HepG2 (cell line): ENCODE results near the gene SERP1. TPM values are rescaled to one million over a fixed set of nuclear protein-coding genes. Genes with fewer than 3 reads are reported as not detected.

ENCODE experiments used
- CBFB ChIP-seq: sonication (generic); formaldehyde crosslinking; IDR thresholded peaks from 2 replicates; pipeline ENCODE4 v1.4.0; 2020; ENCODE audit warnings: missing genetic modification reagents
- CSRNP2 ChIP-seq: sonication (generic); formaldehyde crosslinking; conservative IDR thresholded peaks from 2 replicates; pipeline ENCODE4 v1.8.0; 2022; ENCODE audit warnings: low read depth, missing genetic modification reagents
- ETV6 ChIP-seq: sonication (generic); formaldehyde crosslinking; conservative IDR thresholded peaks from 2 replicates; pipeline ENCODE4 v1.4.0; 2020; ENCODE audit warnings: missing genetic modification reagents
- GATAD1 ChIP-seq: IDR thresholded peaks from 2 replicates; pipeline ENCODE4 v1.6.1; 2016; ENCODE audit warnings: missing genetic modification reagents, missing compliant biosample characterization
- HDAC2 ChIP-seq: sonication (generic); formaldehyde crosslinking; IDR thresholded peaks from 2 replicates; pipeline ENCODE4 v1.4.0; 2020; ENCODE audit warnings: missing genetic modification reagents
- PBX2 ChIP-seq: IDR thresholded peaks from 2 replicates; pipeline ENCODE4 v1.6.1; 2016; ENCODE audit warnings: control low read depth
- POLR2A ChIP-seq, 2 experiments: IDR thresholded peaks; 2 replicates each; pipeline ENCODE4 v1.6.1; 2011; ENCODE audit warnings: low read depth in 2 of 2, low read length in 2 of 2, mild to moderate bottlenecking in 1 of 2, moderate library complexity in 1 of 2; ENCODE audit not compliant: insufficient read depth in 1 of 2
- RELA ChIP-seq: sonication (generic); formaldehyde crosslinking; IDR thresholded peaks from 2 replicates; pipeline ENCODE4 v1.4.0; 2020; ENCODE audit warnings: missing genetic modification reagents
- ZNF260 ChIP-seq: sonication (generic); formaldehyde crosslinking; IDR thresholded peaks from 2 replicates; pipeline ENCODE4 v1.4.0; 2020; ENCODE audit warnings: missing genetic modification reagents, low read depth, mild to moderate bottlenecking, borderline replicate concordance
- ZNF337 ChIP-seq: sonication (generic); formaldehyde crosslinking; IDR thresholded peaks from 2 replicates; pipeline ENCODE4 v1.5.1; 2020; ENCODE audit warnings: missing genetic modification reagents, low read depth, mild to moderate bottlenecking, borderline replicate concordance
- ZNF570 ChIP-seq: sonication (generic); formaldehyde crosslinking; IDR thresholded peaks from 2 replicates; pipeline ENCODE4 v1.4.0; 2020; ENCODE audit warnings: mild to moderate bottlenecking, missing genetic modification reagents, borderline replicate concordance
- ZNF775 ChIP-seq: sonication (generic); formaldehyde crosslinking; IDR thresholded peaks from 2 replicates; pipeline ENCODE4 v1.4.0; 2020; ENCODE audit warnings: missing genetic modification reagents, mild to moderate bottlenecking, moderate library complexity, borderline replicate concordance
- polyA plus RNA-seq, 8 experiments: library from polyadenylated mRNA; depleted of rRNA in 3 of 8; stranded (reverse) in 7 of 8; unstranded in 1 of 8; fragments of >200 nt; fragmentation: Illumina TruSeq in 4 of 8; extraction: Trizol in 4 of 8; gene quantifications; 2 replicates each; pipeline versions ENCODE4 v1.2.1 to v1.2.3, GENCODE V29; 2011 to 2016; ENCODE audit warnings: low read depth in 4 of 8, missing spikeins in 1 of 8, mixed read lengths in 1 of 8; ENCODE audit not compliant: insufficient read depth in 1 of 8
- total RNA-seq, 5 experiments: library from RNA; depleted of rRNA; stranded (reverse); fragments of >200 nt; fragmentation: Illumina TruSeq; extraction: Trizol; gene quantifications; 2 replicates each; pipeline ENCODE4 v1.2.3, GENCODE V29; 2016; ENCODE audit warnings: low read depth in 1 of 5
- TF ChIP-seq, protein P1 (sequence below): sonication (generic); formaldehyde crosslinking; IDR thresholded peaks from 2 replicates; pipeline ENCODE4 v1.4.0; 2020; ENCODE audit warnings: missing genetic modification reagents
- TF ChIP-seq, protein P2 (sequence below): sonication (generic); formaldehyde crosslinking; IDR thresholded peaks from 2 replicates; pipeline ENCODE4 v1.4.0; 2020; ENCODE audit warnings: missing genetic modification reagents
- TF ChIP-seq, protein P3 (sequence below): sonication (generic); formaldehyde crosslinking; IDR thresholded peaks from 2 replicates; pipeline ENCODE4 v1.5.0; 2020; ENCODE audit warnings: mild to moderate bottlenecking, missing genetic modification reagents
- TF ChIP-seq, protein P4 (sequence below), 2 experiments: sonication (generic) in 1 of 2; formaldehyde crosslinking in 1 of 2; IDR thresholded peaks; 2 replicates each; pipeline versions ENCODE4 v1.4.0 to v1.6.1; 2016 to 2020; ENCODE audit warnings: borderline replicate concordance in 1 of 2, low read depth in 1 of 2, mild to moderate bottlenecking in 1 of 2, missing genetic modification reagents in 1 of 2

The SERP1 gene
- total and polyA plus RNA-seq, 2 of the 13 experiments (the other 11 are each of a cell fraction or from before 2014, with no cell fraction given), result 61.2 to 95.0 TPM

DNA sequence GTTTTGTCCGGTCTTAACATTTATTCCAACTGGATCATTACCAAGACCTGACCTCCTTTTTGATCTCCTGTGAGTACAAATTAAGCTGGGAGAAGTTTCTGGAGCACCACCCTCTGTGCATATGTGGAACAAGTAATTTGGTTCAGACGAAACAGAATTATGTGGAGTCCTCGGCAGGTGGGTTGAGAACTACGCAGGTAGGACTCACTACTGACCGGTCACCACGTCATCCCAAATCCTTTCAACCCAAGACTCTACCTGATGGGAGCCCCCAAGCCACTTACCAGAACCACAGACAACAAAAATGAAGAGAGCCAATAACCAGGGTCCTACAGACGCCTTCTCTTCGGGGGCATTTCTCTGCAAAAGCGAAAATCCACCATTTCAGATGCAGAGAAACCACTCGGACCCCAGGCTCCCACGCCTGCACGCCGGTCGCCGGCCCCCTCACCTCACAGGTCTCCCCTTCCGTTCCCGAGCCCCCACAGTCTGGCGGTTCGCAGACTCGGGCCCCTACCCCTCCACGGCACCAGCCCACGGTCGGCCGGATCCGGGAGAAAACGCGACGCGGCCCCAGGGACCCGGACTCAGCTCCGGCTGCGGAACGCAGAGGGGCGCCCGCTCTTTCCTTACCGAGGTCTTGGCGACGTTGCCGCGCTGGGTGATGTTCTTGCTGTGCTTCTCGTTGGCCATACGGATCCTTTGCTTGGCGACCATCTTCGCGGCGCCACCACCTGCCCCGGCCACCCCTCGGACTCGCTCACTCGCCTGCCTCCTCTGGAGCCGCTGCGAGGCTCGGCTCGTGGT, 674 bp downstream of the SERP1 start (continued):
- TF ChIP-seq, protein P1, sequence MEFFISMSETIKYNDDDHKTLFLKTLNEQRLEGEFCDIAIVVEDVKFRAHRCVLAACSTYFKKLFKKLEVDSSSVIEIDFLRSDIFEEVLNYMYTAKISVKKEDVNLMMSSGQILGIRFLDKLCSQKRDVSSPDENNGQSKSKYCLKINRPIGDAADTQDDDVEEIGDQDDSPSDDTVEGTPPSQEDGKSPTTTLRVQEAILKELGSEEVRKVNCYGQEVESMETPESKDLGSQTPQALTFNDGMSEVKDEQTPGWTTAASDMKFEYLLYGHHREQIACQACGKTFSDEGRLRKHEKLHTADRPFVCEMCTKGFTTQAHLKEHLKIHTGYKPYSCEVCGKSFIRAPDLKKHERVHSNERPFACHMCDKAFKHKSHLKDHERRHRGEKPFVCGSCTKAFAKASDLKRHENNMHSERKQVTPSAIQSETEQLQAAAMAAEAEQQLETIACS (CRISPR knock-in tag), result 0 out of 2 replicates have a peak, but pooled peaks have one; percentile 18
- TF ChIP-seq ZNF570 (CRISPR knock-in tag) (no peak), ZNF337 (CRISPR knock-in tag) (no peak), GATAD1 (CRISPR knock-in tag) (no peak), RELA (CRISPR knock-in tag) (no peak), CSRNP2 (CRISPR knock-in tag) (no peak), HDAC2 (CRISPR knock-in tag) (no peak), CBFB (no peak), POLR2A (IDR thresholded peaks at IDR 0.05; ENCODE audit: insufficient read depth in 1 of 2, low read depth in 2 of 2, low read length in 2 of 2) (no peak), ETV6 (CRISPR knock-in tag) (no peak), ZNF775 (CRISPR knock-in tag) (no peak), ZNF260 (CRISPR knock-in tag) (no peak), PBX2 (CRISPR knock-in tag) (no peak)
- TF ChIP-seq, protein P2, sequence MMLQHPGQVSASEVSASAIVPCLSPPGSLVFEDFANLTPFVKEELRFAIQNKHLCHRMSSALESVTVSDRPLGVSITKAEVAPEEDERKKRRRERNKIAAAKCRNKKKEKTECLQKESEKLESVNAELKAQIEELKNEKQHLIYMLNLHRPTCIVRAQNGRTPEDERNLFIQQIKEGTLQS (CRISPR knock-in tag), result no peak
- TF ChIP-seq, protein P3, sequence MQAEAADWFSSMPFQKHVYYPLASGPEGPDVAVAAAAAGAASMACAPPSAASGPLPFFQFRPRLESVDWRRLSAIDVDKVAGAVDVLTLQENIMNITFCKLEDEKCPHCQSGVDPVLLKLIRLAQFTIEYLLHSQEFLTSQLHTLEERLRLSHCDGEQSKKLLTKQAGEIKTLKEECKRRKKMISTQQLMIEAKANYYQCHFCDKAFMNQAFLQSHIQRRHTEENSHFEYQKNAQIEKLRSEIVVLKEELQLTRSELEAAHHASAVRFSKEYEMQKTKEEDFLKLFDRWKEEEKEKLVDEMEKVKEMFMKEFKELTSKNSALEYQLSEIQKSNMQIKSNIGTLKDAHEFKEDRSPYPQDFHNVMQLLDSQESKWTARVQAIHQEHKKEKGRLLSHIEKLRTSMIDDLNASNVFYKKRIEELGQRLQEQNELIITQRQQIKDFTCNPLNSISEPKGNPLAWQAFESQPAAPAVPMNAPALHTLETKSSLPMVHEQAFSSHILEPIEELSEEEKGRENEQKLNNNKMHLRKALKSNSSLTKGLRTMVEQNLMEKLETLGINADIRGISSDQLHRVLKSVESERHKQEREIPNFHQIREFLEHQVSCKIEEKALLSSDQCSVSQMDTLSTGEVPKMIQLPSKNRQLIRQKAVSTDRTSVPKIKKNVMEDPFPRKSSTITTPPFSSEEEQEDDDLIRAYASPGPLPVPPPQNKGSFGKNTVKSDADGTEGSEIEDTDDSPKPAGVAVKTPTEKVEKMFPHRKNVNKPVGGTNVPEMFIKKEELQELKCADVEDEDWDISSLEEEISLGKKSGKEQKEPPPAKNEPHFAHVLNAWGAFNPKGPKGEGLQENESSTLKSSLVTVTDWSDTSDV (CRISPR knock-in tag), result no peak
- TF ChIP-seq, protein P4, sequence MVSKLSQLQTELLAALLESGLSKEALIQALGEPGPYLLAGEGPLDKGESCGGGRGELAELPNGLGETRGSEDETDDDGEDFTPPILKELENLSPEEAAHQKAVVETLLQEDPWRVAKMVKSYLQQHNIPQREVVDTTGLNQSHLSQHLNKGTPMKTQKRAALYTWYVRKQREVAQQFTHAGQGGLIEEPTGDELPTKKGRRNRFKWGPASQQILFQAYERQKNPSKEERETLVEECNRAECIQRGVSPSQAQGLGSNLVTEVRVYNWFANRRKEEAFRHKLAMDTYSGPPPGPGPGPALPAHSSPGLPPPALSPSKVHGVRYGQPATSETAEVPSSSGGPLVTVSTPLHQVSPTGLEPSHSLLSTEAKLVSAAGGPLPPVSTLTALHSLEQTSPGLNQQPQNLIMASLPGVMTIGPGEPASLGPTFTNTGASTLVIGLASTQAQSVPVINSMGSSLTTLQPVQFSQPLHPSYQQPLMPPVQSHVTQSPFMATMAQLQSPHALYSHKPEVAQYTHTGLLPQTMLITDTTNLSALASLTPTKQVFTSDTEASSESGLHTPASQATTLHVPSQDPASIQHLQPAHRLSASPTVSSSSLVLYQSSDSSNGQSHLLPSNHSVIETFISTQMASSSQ (IDR thresholded peaks at IDR 0.05; ENCODE audit: low read depth), result no peak; the same call in 1 of the 2 replicates
- TF ChIP-seq, protein P4 (CRISPR knock-in tag; IDR thresholded peaks at IDR 0.05; ENCODE audit: borderline replicate concordance), result no peak
